Measurements from ENCODE around the gene SRP14. TPM values are rescaled to one million over a fixed set of nuclear protein-coding genes. Genes with fewer than 3 reads are reported as not detected.

Gene SRP14
- total RNA-seq, 1 experiment from 2014 or later = 406 TPM

DNA sequence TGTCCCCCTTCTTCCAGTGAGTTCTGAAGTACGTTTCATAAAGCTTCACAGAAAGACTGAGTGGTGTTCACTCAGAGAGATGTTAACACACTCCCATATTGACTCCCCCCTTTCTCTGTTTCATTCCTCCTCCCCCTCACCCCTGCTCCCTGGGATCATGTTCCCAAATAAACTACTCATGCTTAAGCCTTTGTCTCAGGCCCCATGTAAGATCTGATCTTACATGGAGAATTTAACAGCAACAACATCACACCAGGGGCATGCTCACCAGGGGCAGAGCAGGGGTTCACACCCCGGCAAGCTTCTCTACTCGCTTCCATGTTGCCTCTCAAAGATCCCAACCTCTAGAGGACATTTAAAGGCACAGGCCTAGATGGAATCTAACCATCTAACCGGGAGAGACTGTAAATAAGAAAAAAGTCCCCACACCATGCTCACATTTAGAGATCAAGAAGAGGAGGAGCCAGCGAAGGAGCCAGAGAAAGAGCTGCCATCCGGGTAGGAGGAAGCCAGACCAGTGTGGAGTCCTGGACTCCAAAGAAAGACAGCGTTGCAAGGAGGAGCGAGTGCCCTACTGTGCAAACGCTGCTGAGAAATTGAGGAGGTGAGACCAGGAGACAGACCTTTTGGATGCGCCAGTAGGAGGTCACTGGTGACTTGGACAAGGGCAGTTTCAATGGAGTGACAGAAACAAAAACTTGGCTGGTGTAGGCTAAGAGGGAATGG is 21.4 kb upstream of the SRP14 start:
- H3K27ac ChIP-seq = no peak overlapping the region
- H3K27me3 ChIP-seq = no peaks in the 10 kb centered on the region
- no peak overlapping the region for H3K4me3 ChIP-seq
- H3K9me3 ChIP-seq (replicated peaks) = no peaks in the 10 kb centered on the region
- H3K36me3 ChIP-seq = no peaks in the 10 kb centered on the region
- H3K4me1 ChIP-seq = peaks cover 31% of the 10 kb centered on the region
- no peak for DNase-seq

DNA sequence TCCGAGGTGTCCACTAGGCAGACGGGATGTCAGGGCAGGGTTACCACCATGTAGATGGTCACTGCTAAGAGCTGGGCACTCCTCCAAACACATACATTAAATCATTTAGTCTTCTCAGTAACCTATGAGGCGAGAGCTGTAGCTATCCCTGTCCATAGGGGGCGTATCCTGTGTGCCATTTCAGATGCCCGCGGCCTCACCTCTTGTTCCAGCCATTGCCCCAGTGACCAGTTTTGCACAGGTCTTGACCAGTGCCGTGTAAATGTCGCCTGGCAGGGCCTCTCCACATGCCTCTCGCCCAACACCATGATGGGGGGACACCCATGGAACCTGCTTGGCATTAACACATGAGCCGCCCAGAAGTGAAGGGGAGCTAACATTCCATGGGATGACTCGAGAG is 20.8 kb upstream of the SRP14 start:
- Histone ChIP-seq H3K36me3 (no peaks in the 10 kb centered on the region), H3K9me3 (replicated peaks) (no peaks in the 10 kb centered on the region), H3K27me3 (no peaks in the 10 kb centered on the region), H3K4me3 (no peak overlapping the region), H3K4me1 (peaks cover 33% of the 10 kb centered on the region), H3K27ac (no peak overlapping the region)
- DNase-seq = no peak

DNA sequence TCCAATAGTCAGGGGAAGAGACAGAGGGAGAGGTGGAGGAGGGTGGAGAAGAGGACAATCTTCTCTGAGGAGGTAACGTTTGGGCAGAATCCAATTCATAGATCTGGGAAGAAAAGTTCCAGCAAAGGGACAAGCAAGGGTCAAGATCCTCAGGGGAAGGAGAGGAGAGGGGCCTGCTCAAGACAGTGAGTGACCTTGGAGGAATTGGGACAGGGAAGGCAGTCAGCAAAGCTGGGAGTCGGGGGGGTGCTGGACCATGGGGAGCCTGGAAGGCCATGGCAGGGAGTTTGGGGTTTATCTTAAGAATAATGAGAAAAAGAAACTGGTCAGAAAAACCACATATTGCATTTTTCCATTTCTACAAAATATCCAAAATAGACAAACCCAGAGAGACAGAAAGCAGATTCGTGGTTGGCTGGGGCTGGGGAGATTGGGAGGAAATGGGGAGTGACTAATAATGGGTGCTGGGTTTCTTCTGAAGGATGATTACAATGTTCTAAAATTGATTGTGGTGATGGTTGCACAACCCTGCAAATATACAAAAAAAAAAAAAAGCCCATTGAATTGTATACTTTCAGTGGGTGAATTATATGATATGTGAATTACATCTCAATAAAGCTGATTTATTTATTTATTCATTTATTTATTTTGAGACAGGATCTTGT is 19.6 kb upstream of the SRP14 start:
- H3K9me3 ChIP-seq (replicated peaks) = no peaks in the 10 kb centered on the region
- DNase-seq = no peak
- peaks cover 33% of the 10 kb centered on the region for H3K4me1 ChIP-seq
- no peaks in the 10 kb centered on the region for H3K36me3 ChIP-seq
- H3K27me3 ChIP-seq = no peaks in the 10 kb centered on the region
- no peak overlapping the region for H3K27ac ChIP-seq
- no peak overlapping the region for H3K4me3 ChIP-seq

DNA sequence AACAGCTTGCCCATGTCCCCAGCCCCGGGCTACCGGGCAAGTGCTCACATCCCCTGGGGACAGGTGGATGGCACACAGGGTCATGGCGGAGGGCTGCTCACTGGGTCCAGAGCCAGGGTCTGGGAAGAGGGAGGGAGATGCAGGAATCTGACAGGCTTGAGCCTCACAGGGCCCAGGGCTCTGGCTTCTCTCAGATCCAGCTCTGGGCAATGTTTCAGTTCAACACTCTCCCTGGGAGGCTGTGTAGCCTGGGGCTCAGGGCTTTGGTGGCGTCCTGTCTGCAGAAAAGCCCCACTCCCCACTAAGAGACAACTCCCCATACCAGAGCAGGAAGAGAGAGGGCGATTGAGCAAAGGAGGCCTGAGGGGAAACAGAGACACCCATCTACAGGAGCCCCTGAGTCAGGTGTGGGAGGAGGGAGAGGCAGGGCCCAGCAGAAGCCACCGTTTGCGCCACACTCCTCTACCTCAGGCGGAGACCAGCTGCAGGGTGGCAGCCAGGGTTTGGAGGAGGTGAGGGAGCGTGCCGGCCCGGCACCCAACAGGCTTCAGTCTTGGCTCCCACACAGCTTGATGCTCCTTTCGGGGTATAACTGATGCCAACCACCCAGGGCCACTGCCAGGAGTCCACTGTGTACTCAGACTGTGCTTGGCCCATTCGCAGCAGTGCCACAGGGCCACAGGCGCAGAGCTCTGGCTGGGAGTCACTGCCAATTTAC is 16.8 kb upstream of the SRP14 start:
- Histone ChIP-seq H3K27me3 (no peaks in the 10 kb centered on the region), H3K27ac (no peak overlapping the region), H3K4me1 (peaks cover 34% of the 10 kb centered on the region), H3K36me3 (no peaks in the 10 kb centered on the region), H3K4me3 (no peak overlapping the region), H3K9me3 (replicated peaks) (no peaks in the 10 kb centered on the region)
- DNase-seq = no peak

DNA sequence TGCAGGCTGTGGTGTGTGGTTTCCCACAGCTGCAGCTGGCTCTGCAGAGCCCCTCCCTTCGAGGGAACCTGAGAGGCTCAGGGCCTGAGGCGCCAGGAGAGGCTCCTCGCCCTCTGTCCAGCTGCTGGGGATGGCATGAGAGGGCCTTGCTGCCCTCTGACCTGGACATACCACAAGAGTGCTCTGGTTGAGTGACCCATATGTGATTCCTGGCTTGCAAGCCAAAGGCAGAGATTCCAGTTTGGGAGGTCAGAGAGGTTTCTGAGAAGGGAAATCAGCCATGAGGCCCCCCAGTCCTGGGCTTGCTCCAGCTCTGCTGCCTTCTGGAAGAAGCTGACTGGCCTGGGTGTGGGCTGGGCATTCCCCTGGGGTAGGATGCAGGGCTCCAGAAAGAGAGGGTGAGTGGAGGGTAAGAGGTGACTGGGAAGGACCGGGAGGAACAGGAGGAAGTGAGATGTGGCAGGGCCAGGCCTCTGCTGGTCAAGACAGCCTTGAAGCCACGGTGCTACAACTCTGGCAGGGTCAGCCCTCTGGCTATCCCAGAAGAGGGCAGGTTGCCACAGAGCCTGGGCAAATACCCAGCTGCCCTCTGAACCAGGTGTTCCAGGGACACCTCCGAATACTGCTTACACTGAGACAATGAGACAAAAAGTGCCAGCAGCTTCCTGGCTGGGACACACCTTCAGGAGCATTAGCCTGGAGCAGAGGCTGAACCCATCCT is 16.0 kb upstream of the SRP14 start:
- Histone ChIP-seq H3K4me3 (no peak overlapping the region), H3K4me1 (peaks cover 34% of the 10 kb centered on the region), H3K9me3 (replicated peaks) (no peaks in the 10 kb centered on the region), H3K27me3 (no peaks in the 10 kb centered on the region), H3K27ac (no peak overlapping the region), H3K36me3 (no peaks in the 10 kb centered on the region)
- DNase-seq = peak; percentile 90 to 94

DNA sequence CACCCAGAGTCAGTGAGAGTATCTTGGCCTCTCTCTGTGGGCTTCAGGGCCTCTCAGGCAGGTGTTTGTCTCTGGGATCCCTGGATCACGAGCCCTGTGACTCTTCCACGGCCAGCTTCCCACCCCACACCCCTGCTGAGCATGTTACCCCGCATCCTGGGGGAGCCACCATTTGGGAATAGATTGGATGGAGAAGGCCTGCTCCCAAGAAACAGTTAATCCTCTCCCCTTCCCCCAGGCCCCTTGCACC is 15.5 kb upstream of the SRP14 start:
- H3K36me3 ChIP-seq = no peaks in the 10 kb centered on the region
- no peak for DNase-seq
- no peaks in the 10 kb centered on the region for H3K27me3 ChIP-seq
- peaks cover 34% of the 10 kb centered on the region for H3K4me1 ChIP-seq
- H3K9me3 ChIP-seq (replicated peaks) = no peaks in the 10 kb centered on the region
- H3K27ac ChIP-seq = no peak overlapping the region
- no peak overlapping the region for H3K4me3 ChIP-seq

DNA sequence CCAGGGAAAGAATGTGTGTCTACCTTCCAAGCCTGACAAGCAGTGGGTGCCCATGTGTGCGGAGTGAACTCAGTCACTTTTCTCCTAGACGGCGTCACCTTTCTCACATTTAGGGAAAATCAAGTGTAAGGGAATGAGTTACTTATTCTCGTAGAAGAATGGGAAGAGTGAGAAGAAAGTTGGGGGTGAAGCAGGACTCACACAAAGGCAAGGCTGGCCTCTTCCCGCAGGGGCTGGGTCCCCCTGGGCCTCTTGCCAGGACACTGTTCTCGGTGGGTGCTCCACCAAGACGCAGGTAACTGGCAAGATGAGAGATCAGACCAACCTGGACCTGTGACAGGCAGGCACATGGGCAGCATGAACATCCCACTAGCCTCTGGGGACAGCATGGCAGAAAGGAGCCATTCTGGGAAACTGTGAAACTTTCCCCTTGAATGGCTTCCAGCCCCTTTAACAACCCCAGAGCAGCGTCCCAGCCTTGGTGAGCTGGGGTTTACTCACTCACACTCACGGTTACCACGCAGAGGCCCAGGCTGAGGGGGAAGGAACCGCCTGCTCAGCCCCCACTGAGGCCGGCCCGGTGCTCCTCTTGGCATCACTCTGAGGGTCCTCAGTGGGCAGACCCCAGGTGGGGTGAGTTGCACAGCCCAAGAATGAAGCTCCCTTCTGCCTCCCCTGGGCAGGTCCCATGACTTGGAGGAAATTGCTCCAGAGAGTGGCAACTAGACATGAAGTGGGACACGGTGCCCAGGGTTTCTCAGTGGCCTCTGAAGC is 15.0 kb upstream of the SRP14 start:
- Histone ChIP-seq H3K4me3 (no peak overlapping the region), H3K36me3 (no peaks in the 10 kb centered on the region), H3K27ac (no peak overlapping the region), H3K9me3 (replicated peaks) (no peaks in the 10 kb centered on the region), H3K27me3 (no peaks in the 10 kb centered on the region), H3K4me1 (peaks cover 35% of the 10 kb centered on the region)
- no peak for DNase-seq

DNA sequence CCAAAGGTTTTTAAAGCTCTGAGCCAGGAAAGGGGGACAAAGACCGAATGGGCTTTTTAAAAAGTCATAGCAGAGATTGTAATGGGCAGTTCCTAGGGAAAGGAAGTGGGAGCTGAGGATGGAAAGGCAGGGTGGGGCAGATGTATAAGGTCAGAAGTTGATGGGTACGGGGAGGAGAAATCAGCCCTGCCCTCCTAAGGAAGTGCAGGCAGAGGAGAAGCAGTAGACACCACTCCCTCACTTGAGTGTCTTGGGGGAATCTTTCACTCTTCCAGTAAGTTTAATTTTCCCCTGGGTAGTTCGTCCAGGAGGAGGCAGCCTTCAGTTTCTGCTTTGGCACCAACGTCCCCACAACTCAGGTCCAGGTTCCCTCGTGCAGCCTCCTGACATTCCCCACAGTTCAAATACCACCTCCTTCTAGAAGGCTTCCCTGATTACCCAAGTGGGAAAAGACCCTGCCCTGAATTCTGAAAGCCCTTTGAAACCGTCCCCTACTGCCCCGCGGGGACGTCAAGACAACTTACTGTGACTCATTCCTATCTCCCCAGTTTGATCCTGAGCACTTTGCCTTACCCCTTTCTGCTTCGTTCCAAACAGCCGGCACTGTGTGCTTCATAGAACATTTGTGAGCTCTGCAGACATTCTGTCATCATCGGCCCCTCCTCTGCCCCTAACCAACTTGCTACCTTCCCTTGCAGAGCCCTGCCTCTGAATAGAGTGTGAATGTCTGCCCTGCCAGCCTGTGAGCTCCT is 14.3 kb upstream of the SRP14 start:
- no peak overlapping the region for H3K27ac ChIP-seq
- H3K9me3 ChIP-seq (replicated peaks) = no peaks in the 10 kb centered on the region
- no peaks in the 10 kb centered on the region for H3K36me3 ChIP-seq
- H3K4me1 ChIP-seq = peaks cover 40% of the 10 kb centered on the region
- no peak for DNase-seq
- H3K4me3 ChIP-seq = no peak overlapping the region
- no peaks in the 10 kb centered on the region for H3K27me3 ChIP-seq

DNA sequence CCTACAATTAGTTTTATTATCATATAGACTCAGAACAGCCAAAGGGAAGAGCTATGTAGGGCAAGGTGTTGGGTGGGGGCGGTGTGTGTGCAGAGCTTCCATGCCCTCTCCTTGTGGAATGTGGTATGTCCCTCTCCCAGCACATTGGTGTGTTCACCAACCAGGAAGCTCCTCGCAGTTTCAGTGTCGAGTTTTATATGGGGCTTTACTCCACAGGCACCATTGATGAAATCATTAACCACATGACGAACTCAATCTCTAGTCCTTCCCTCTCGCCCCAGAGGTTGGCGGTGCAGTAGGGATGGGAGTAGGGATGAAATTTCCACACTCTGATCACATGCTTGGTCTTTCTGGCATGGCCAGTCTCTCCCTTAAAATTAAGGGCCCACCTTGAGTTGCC is 13.6 kb upstream of the SRP14 start:
- H3K4me1 ChIP-seq = peaks cover 47% of the 10 kb centered on the region
- H3K9me3 ChIP-seq (replicated peaks) = no peaks in the 10 kb centered on the region
- DNase-seq = peak in 1 of 2 experiments; percentile 43
- H3K4me3 ChIP-seq = no peak overlapping the region
- H3K27ac ChIP-seq = no peak overlapping the region
- no peaks in the 10 kb centered on the region for H3K36me3 ChIP-seq
- no peaks in the 10 kb centered on the region for H3K27me3 ChIP-seq

DNA sequence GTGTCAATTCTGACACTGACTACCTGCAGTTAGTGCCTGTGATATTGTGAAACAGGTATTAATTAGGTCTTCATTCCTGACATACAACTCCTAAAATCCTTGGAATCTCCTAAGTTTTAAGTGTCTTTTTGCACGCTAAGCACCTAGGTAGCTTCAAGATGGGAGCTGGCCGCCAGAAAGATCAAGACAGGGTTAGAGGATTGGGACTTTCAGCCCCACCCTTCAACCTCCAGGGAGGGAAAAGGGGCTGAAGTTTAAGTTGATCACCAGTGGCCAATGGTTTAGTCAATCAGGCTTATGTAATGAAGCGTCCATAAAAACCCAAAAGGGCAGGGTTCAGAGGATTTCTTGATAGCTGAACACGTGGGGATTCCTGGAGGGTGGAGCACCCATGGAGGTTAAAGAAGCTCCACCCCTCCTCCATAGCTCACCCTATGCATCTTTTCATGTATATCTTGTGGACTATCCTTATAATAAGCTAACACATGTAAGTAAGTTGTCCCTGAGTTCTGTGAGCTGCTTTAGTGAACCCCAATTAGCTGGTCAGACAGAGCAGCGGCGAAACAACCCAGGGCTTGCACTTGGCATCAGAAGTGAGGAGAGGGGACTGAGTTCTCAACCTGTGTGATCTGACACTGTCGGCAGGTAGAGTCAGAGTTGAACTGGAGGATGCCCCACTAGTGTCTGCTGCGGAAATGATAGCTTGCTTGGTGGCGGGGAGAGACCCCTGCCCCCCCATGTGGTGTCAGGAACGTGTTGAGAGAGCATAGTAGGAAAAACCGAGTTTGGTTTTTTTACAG is 12.8 kb upstream of the SRP14 start:
- Histone ChIP-seq H3K9me3 (replicated peaks) (no peaks in the 10 kb centered on the region), H3K27me3 (no peaks in the 10 kb centered on the region), H3K27ac (no peak overlapping the region), H3K36me3 (no peaks in the 10 kb centered on the region), H3K4me3 (no peak overlapping the region), H3K4me1 (peaks cover 54% of the 10 kb centered on the region)
- no peak for DNase-seq

DNA sequence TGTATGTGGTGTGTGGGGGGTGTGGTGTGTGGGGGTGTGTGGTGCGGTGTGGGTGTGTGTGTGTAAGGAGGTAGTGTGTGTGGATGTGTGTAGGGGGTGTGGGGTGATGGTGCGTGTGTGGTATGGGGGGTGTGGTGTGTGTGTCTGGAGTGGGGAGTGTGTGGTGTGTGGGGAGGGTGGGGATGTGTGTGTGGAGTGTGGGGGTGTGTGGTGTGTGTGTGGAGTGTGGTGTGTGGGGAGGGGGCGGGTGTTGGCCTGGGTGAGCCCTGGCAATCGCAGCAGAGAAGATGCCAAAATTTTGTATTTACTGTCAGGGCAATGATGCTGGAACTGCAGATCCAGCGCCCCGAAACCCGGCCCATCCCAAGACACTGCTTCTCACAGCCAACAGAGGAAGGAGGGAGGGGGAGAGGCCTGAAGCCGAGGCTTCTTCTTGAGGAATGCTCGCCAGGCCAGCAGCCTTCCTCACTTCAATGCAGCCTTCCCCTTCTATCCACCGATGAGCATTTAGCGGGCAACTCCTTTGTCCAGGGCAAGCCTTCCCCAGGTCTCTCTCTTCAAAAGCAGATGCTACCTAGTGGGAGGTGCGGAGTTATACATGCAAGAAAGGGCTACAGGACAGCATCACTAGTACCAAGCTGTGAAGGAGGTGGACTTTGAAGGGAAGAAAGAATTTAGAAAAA is 11.9 kb upstream of the SRP14 start:
- Histone ChIP-seq H3K9me3 (replicated peaks) (no peaks in the 10 kb centered on the region), H3K27me3 (no peaks in the 10 kb centered on the region), H3K27ac (no peak overlapping the region), H3K36me3 (no peaks in the 10 kb centered on the region), H3K4me1 (peaks cover 56% of the 10 kb centered on the region), H3K4me3 (no peak overlapping the region)
- DNase-seq = peak in 1 of 2 experiments; percentile 24

DNA sequence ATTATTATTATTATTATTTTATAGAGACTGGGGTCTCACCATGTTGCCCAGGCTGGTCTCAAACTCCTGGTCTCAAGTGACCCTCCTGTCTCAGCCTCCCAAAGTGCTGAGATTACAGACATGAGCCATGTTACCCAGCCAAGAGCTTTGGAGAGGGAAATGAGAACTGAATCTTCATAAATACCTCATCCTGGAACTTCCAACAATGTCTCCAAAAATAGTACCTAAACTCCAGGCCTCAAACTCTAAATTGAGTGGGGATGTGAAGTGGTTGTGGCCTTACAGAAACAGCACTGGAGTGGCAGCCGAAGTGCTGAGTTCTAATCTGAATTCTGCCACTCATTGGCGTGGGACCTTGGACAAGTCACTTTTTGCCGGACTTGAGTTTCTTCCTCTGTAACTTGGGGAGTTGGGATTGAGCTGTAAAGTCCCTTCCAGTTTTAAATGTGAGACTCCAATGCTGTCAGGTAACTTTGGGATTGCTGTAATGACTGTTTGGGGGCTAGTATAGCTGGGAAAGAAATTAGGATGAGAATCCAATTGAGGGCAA is 10.0 kb upstream of the SRP14 start:
- H3K36me3 ChIP-seq = no peaks in the 10 kb centered on the region
- H3K4me3 ChIP-seq = no peak overlapping the region
- H3K9me3 ChIP-seq (replicated peaks) = no peaks in the 10 kb centered on the region
- H3K27ac ChIP-seq = no peak overlapping the region
- DNase-seq = no peak
- H3K4me1 ChIP-seq = peaks cover 50% of the 10 kb centered on the region
- H3K27me3 ChIP-seq = no peaks in the 10 kb centered on the region

Measured in SJCRH30 (cell line).